Measurements from ENCODE around the gene SMARCC2. TPM values are rescaled to one million over a fixed set of nuclear protein-coding genes. Genes with fewer than 3 reads are reported as not detected.
"Not testable (repeated sequence)": the region's sequence is repeated elsewhere in the genome, so short reads cannot be mapped to it uniquely, and the experiment has no call there.

The SMARCC2 gene
- total RNA-seq, 1 donor from 2014 or later = 196 TPM

DNA sequence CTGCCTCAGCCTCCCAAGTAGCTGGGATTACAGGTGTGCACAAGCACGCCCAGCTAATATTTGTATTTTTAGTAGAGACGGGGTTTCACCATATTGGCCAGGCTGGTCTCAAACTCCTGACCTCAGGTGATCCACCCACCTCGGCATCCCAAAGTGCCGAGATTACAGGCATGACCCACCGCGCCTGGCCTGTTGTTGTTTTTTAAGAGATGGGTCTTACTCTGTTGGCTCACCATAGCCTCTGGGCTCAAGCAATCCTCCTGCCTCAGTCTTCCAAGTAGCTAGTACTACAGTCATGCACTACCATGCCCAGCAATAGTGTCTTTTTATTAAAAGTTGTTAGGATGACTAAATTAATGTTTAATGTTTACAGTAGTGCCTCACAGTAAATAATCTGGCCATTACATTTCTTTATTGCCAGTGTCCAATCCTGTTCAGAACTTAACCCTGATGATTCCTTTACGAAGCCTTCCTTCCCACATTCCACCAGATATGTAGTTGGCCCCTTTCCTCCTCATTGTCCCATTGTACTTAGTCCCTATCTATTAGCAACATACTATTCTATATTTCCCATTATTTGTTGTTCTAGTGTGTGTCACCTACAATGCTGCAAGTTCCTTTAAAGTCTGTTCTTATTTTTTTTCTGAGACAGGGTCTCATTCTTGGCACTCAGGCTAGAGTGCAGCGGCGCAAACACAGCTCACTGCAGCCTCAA, 8.8 kb upstream of the SMARCC2 start:
- no peak for DNase-seq
- Mint-ChIP-seq H3K4me1 (ENCODE audit: low read depth, unreplicated experiment) (no peaks in the 10 kb centered on the region), H3K27me3 (ENCODE audit: unreplicated experiment) (peaks cover 4% of the 10 kb centered on the region), H3K4me3 (ENCODE audit: unreplicated experiment) (no peak overlapping the region), H3K36me3 (ENCODE audit: unreplicated experiment) (no peaks in the 10 kb centered on the region), H3K9me3 (ENCODE audit: unreplicated experiment) (peaks cover 1% of the 10 kb centered on the region), H3K27ac (ENCODE audit: unreplicated experiment) (no peak overlapping the region)
- TF ChIP-seq CTCF (IDR thresholded peaks at IDR 0.05; ENCODE audit: partially characterized antibody, unreplicated experiment) = no peak

- H3K36me3 Mint-ChIP-seq (ENCODE audit: unreplicated experiment); H3K4me1 Mint-ChIP-seq (ENCODE audit: low read depth, unreplicated experiment); H3K27me3 Mint-ChIP-seq (ENCODE audit: unreplicated experiment); H3K27ac Mint-ChIP-seq (ENCODE audit: unreplicated experiment); H3K9me3 Mint-ChIP-seq (ENCODE audit: unreplicated experiment); DNase-seq: not testable (repeated sequence)
- peak overlapping the region; percentile 25 for H3K4me3 Mint-ChIP-seq (ENCODE audit: unreplicated experiment)
Observed at GRCh38 chr12:56196818-56197550, 7.7 kb upstream of the SMARCC2 start.

- TF ChIP-seq CTCF (IDR thresholded peaks at IDR 0.05; ENCODE audit: partially characterized antibody, unreplicated experiment) = peak; percentile 78
- peaks cover 2% of the 10 kb centered on the region for H3K4me1 Mint-ChIP-seq (ENCODE audit: low read depth, unreplicated experiment)
- peaks cover 4% of the 10 kb centered on the region for H3K36me3 Mint-ChIP-seq (ENCODE audit: unreplicated experiment)
- peaks cover 23% of the 10 kb centered on the region for H3K9me3 Mint-ChIP-seq (ENCODE audit: unreplicated experiment)
- peak; percentile 68 for DNase-seq
- peak overlapping the region; percentile 35 for H3K4me3 Mint-ChIP-seq (ENCODE audit: unreplicated experiment)
- peak overlapping the region; percentile 2 for H3K27ac Mint-ChIP-seq (ENCODE audit: unreplicated experiment)
- H3K27me3 Mint-ChIP-seq (ENCODE audit: unreplicated experiment) = peaks cover 21% of the 10 kb centered on the region
Observed at GRCh38 chr12:56193025-56193578, 3.8 kb upstream of the SMARCC2 start.

- Mint-ChIP-seq H3K4me3 (ENCODE audit: unreplicated experiment) (no peak overlapping the region), H3K36me3 (ENCODE audit: unreplicated experiment) (peaks cover 4% of the 10 kb centered on the region), H3K4me1 (ENCODE audit: low read depth, unreplicated experiment) (peaks cover 6% of the 10 kb centered on the region), H3K9me3 (ENCODE audit: unreplicated experiment) (peaks cover 22% of the 10 kb centered on the region), H3K27ac (ENCODE audit: unreplicated experiment) (no peak overlapping the region), H3K27me3 (ENCODE audit: unreplicated experiment) (peaks cover 21% of the 10 kb centered on the region)
- TF ChIP-seq CTCF (IDR thresholded peaks at IDR 0.05; ENCODE audit: partially characterized antibody, unreplicated experiment) = no peak
- no peak for DNase-seq
Observed at GRCh38 chr12:56192582-56192981, 3.3 kb upstream of the SMARCC2 start.

DNA sequence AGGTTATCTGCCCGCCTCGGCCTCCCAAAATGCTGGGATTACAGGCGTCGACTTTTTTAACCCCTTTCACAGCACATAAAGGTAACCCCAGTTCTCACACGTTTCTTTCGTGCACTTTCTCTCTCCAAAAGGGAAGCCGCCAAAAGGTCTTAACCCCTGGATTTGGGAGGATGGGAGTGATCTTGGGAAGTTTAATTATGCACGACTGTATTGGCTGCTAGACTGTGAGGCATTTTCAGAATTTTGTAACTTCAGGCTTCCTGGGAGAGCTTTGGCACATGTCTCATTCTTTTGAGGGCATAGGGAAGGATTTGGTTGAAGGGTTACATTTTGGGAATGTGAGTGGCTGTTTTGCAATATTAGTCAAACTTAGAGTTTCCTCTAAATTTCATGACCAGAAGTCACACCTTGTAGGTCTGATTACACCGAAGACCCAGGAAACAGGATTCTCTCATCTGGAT, 1.4 kb upstream of the SMARCC2 start:
- Mint-ChIP-seq H3K4me1 (ENCODE audit: low read depth, unreplicated experiment) (peaks cover 8% of the 10 kb centered on the region), H3K27ac (ENCODE audit: unreplicated experiment) (peak overlapping the region; percentile 96), H3K4me3 (ENCODE audit: unreplicated experiment) (peak overlapping the region; percentile 97), H3K27me3 (ENCODE audit: unreplicated experiment) (peaks cover 21% of the 10 kb centered on the region), H3K9me3 (ENCODE audit: unreplicated experiment) (peaks cover 23% of the 10 kb centered on the region), H3K36me3 (ENCODE audit: unreplicated experiment) (peaks cover 4% of the 10 kb centered on the region)
- no peak for DNase-seq
- no peak for TF ChIP-seq CTCF (IDR thresholded peaks at IDR 0.05; ENCODE audit: partially characterized antibody, unreplicated experiment)
